OCI-M1 (cell line): ENCODE measurements around the gene ARHGEF11.

Experiments
- DNase-seq: peaks from one replicate; lab custom pipeline; 2025; lab: John Stamatoyannopoulos, UW

ARHGEF11 gene

GRCh38 chr1:156998840-156999500, 46.6 kb downstream of the ARHGEF11 start:
- DNase-seq: no peak

- no peak for DNase-seq
Observed at GRCh38 chr1:156998301-156998700, 47.2 kb downstream of the ARHGEF11 start.

GRCh38 chr1:156995412-156995811, 50.1 kb downstream of the ARHGEF11 start:
- DNase-seq: no peak

GRCh38 chr1:156994277-156994676, 51.3 kb downstream of the ARHGEF11 start:
- DNase-seq: no peak

DNA sequence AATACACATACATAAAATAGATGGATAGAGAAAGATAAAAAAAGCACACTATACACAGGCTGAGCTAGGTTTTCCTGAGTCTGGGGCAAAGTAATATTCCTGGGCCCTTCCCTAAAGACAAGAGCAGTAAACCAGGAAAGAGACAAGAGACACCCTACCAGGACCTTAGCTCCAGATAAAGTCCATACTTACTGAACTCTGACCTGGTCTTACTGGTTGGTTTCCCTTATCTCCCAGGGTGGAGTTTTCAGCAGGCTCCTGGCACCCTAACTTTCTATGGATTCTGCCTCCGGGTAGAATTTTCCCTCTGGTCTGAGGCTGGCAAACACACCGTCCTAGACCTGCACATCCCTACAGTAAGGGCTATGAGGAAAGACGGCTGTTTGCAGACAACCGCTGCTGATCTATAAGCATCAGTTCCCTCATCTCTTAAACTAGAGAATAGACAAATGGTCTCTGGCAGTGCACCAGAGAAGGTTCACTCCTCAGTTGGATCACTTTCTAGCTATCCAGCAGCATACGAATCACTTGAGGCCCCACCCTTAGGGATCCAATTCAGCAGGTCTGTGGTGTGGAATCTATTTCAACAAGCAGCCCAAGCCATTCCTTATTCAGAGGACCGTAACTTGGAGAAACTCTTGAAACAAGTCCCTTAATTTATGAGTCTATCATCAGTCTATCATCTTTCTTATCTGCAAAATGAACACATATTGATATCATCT, 52.0 kb downstream of the ARHGEF11 start:
- no peak for DNase-seq

GRCh38 chr1:156992215-156992614, 53.3 kb downstream of the ARHGEF11 start:
- DNase-seq: no peak

DNA sequence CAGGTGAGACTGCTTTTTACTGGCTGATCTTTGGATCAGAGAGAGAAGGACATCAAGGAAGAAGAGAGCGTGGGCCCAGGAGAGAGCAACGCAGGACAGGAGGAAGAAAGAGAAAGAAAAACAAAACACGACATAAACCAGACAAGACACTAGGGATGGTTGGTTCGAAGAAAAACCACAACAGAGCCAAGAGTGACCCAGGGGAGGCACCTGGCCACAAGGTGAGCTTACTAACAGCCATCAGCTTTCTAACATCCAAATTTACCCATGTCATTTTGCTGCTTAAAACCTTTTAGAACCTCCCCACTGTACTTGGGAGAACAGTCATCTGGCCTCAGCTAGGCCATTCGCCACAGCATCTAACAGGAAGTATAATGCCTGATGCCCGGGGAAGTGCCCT, 57.8 kb downstream of the ARHGEF11 start:
- DNase-seq: no peak

DNA sequence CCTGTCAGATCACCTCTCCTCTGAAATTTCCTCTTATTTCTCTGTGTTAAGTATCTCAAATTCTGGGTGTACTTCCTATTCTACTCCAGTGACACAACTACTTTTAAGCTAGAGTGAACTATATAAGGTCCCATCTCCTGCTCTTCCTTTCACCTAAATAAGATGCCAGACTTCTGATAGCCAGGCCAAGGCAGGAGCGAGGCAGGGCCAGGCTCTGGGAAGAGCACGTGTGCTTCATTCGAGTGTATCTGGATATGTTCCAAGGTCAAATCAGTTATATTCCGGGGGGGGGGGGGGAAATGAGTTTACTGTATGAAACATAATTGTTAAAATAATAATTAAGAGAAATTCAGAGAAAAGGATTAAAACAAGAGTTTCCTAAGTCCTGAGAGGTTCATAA, 65.0 kb downstream of the ARHGEF11 start:
- DNase-seq: no peak

DNA sequence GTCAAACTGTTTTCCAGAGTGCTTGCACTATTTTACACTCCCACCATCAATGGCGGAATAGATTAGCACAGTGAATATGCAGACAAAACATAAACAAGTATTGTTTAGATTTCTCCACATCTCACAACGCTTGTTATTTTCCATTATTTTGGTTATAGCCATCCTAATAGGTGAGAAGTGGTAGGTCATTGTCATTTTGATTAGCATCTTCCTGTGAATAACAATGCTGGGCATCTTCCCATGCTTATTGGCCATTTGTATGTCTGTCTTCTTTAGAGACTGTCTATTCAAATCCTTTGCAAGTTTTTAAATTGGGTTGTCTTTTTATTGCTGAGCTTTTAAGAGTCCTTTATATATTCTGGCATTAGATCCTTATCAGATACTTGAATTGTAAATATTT, 70.5 kb downstream of the ARHGEF11 start:
- no peak for DNase-seq

DNA sequence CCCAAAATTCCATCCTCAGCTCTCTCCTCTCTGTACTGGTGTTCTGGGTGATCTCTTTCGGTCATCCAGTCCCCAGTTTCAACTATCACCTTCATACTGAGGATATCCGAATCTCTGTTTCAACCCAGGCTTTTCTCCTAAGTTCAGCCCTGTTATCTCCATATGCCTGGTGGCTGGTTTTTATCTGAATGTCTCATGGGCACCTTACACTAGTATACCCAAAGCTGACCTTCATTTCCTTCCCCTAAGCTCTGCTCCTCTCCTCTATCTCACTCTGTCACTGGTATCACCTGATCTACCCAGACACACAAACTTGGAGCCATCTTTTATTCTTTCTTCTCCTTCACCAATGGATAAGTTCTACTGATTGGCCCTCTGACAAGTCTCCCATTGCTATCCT, 72.1 kb downstream of the ARHGEF11 start:
- peak; percentile 20 for DNase-seq

GRCh38 chr1:156970017-156970416, 75.5 kb downstream of the ARHGEF11 start:
- DNase-seq: peak; percentile 54

- no peak for DNase-seq
Observed at GRCh38 chr1:156969496-156969895, 76.0 kb downstream of the ARHGEF11 start.

- no peak for DNase-seq
Observed at GRCh38 chr1:156964441-156964840, 81.1 kb downstream of the ARHGEF11 start.

- DNase-seq: peak; percentile 73
Observed at GRCh38 chr1:156963621-156964020, 81.9 kb downstream of the ARHGEF11 start.

DNA sequence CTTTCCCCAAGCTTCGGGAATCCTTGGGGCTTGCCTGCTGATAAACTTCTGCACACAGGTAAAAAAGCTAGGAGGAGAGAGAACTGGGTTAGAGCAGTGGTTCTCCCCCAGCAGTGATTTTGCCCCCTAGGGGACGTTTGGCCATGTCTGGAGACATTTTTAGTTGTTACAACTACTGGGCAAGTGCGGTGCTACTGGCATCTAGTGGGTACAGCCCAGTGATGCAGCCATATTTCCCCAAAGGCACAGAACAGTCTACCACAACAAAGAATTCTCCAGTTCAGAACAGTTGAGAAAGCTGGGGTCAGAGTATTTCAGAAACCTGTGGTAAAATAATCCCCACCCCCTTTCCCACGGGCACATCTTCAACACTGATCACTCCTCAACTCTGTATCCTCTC, 83.8 kb downstream of the ARHGEF11 start:
- peak; percentile 43 for DNase-seq

DNA sequence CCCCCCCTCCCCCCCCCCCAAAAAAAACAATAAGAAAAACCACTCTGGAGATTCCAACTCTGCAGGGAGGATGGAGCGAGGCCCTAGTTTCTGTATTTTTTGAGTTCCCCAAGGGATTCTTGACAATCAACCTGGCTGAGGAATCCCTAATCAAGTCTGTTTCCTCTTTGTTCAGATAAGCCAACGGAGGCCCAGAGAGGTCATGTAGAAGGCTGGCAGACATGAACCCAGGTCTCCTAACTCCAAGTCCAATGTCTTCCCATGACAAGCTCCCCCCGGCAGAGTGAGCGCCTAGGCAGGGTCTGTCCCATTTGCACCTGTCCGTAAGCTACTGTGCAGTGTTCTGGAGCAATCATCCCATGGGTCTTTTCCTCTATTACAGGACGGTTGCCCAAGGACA, 85.6 kb downstream of the ARHGEF11 start:
- peak; percentile 10 for DNase-seq

DNA sequence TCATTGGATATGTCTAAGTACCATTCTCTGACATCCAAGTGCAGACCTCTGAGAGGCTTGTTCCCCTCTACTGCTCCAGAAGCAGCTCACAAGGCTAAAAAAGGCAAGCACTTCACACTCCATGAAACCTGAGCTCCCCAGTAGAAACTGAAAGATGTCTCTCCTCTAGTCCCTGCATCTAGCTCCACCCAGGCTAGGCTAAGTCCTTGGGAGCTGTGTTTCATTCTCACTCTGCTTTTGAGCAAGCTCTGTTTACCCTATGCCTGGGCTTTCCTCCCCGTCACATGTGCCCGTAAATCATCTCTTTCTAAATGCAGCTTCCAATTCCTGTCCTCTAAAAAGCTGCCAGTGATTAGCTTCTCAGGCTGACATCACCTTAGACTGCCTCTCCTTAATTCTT, 86.1 kb downstream of the ARHGEF11 start:
- DNase-seq: peak; percentile 49

GRCh38 chr1:156958247-156958714, 87.3 kb downstream of the ARHGEF11 start:
- peak; percentile 94 for DNase-seq

DNA sequence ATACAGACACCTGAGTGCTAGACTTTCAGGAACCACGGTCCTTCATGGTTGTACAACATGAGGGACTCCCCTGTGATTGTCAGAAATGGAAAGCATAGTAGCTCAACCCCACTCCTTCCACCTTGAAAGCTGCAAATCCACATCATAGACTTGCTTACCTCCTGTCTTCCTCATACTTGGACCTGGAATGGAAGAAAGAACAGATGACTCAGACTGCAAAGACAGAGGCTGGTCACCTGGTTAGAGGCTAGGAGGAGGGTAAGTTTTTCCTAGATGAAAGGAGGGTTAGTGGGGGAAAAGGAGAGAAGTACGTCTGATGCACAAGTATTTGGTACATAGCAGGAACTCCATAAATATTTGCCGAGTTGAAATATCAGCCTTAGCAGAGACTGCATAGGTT, 87.9 kb downstream of the ARHGEF11 start:
- DNase-seq: no peak

DNA sequence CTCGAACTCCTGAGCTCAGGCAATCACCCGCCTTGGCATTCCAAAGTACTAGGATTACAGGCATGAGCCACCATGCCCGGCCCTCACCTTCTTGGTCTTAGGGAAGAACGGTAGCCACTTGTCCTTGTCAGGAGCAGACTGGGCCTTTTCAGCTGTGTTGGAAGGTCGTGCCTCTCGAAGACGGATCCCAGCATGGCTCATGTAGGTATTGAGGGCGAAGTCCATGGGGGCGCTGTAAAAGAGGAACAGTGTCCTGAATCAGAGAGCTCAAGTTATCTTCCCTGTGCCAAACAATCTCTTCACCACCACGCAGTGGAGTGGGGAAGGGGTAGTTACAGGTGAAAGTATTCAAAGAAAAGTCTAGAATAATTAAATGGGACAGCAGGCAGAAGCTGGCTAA, 89.2 kb downstream of the ARHGEF11 start:
- no peak for DNase-seq

DNA sequence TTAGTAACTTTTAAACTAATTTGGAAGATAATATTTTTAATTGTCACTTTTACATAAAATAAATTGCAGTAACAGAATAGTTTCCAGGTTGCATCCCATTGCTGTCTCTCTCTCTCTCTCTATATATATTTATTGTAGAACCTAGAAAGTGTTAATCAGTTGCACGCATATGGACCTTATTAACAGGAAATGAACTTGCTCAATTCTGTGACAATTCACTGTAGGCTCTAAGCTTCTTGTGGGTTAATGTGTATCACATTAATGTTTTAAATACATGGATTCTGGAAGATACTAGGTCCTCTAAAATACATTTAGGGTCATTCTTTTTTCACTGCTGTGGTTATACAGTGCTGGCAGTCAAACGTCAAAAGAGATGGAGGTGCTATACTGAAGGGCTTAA, 92.0 kb downstream of the ARHGEF11 start:
- no peak for DNase-seq

DNA sequence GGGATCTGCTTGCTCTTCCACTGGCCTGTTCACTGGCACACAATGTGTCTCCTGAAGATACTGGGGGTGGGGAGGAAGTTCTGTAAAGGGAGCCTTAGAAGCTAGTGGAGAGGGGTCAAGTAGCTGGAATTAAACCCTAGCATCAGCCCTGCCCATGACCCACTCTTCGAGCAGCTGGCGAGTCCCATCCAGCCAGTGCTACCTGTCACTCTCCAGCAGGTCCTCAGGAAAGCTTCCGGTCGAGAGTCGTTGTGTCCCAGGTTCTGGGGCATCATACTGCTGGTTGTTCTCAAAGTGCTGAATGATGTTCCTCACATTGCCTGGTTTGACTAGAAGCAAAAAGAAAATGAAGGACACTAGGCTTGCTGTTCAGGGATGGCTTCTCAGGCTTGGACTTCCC, 94.2 kb downstream of the ARHGEF11 start:
- DNase-seq: no peak

- DNase-seq: no peak
Observed at GRCh38 chr1:156949127-156949526, 96.4 kb downstream of the ARHGEF11 start.

DNA sequence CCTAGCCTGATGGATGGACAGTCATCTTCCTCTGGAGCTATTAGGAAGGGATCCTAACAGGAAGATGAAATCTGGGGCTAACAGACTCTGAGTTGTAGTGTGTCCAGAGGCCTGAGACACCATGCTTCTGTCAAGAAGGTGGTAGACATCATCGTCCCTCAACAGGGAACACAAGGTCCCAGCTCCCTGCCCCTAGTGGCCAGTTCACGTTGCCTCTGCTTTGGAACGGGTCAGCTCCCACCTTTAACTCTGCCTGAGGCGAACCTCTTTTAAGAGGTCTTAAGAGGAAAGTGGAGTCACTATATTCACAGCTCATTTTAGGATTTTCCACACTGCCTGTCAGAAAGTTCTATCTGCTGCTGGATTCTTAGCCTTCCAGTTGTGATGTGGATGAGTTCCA, 96.8 kb downstream of the ARHGEF11 start:
- no peak for DNase-seq
